Measurements from ENCODE around the gene DENND1A. TPM values are rescaled to one million over a fixed set of nuclear protein-coding genes. Genes with fewer than 3 reads are reported as not detected.
"Not testable (repeated sequence)": the region's sequence is repeated elsewhere in the genome, so short reads cannot be mapped to it uniquely, and the experiment has no call there.

Gene DENND1A
- polyA plus RNA-seq, 6 donors from 2014 or later, result 4.0 to 9.5 (median 5.3) TPM

GRCh38 chr9:123637945-123638634 is 291.8 kb downstream of the DENND1A start:
- Mint-ChIP-seq H3K27me3 (no peaks in the 10 kb centered on the region), H3K27ac (peak overlapping the region; percentile 44 to 91 (median 76)), H3K4me1 (peaks cover 7 to 16% (median 14%) of the 10 kb centered on the region in 3 donors), H3K9me3 (no peaks in the 10 kb centered on the region), H3K36me3 (no peaks in the 10 kb centered on the region), H3K4me3 (peak overlapping the region; percentile 77 to 91 (median 88))
- no peak for DNase-seq
- ATAC-seq (ENCODE audit: low read depth in 2 of 2), result peak; percentile 39 to 41

- H3K9me3 Mint-ChIP-seq, result no peaks in the 10 kb centered on the region
- no peaks in the 10 kb centered on the region for H3K36me3 Mint-ChIP-seq
- H3K27me3 Mint-ChIP-seq, result no peaks in the 10 kb centered on the region
- peak overlapping the region; percentile 77 to 91 (median 88) for H3K4me3 Mint-ChIP-seq
- H3K4me1 Mint-ChIP-seq, result peaks cover 7 to 17% (median 14%) of the 10 kb centered on the region in 3 donors
- H3K27ac Mint-ChIP-seq, result peak overlapping the region; percentile 44 to 91 (median 76)
- no peak for DNase-seq
- peak; percentile 9 to 20 for ATAC-seq (ENCODE audit: low read depth in 2 of 2)
Observed at GRCh38 chr9:123637606-123637944, 292.4 kb downstream of the DENND1A start.

GRCh38 chr9:123636805-123637204 is 293.1 kb downstream of the DENND1A start:
- peaks cover 7 to 19% (median 14%) of the 10 kb centered on the region in 3 donors for H3K4me1 Mint-ChIP-seq
- H3K27me3 Mint-ChIP-seq, DNase-seq: not testable (repeated sequence)

GRCh38 chr9:123631862-123632261 is 298.1 kb downstream of the DENND1A start:
- ATAC-seq (ENCODE audit: low read depth in 2 of 2) (no peak), DNase-seq (no peak)
- no peaks in the 10 kb centered on the region for H3K9me3 Mint-ChIP-seq
- H3K27ac Mint-ChIP-seq, result no peak overlapping the region
- H3K27me3 Mint-ChIP-seq, result no peaks in the 10 kb centered on the region
- peaks cover 11 to 24% of the 10 kb centered on the region in 2 donors for H3K36me3 Mint-ChIP-seq
- peaks cover 0 to 3% (median 0%) of the 10 kb centered on the region in 3 donors for H3K4me1 Mint-ChIP-seq
- no peak overlapping the region for H3K4me3 Mint-ChIP-seq

More at GRCh38 chr9:123636805-123637204, 293.1 kb downstream of the DENND1A start:
- H3K4me3 Mint-ChIP-seq, result peak overlapping the region in 5 of 8 donors; percentile 66 to 89 (median 77)
- H3K27ac Mint-ChIP-seq, result peak overlapping the region in 1 of 6 donors; percentile 57
- H3K36me3 Mint-ChIP-seq; ATAC-seq (ENCODE audit: low read depth in 2 of 2); H3K9me3 Mint-ChIP-seq: not testable (repeated sequence)

- Mint-ChIP-seq H3K36me3 (peaks cover 16 to 24% of the 10 kb centered on the region in 2 donors), H3K4me3 (no peak overlapping the region), H3K27me3 (no peaks in the 10 kb centered on the region), H3K27ac (peak overlapping the region in 1 of 6 donors; percentile 66), H3K4me1 (peaks cover 0 to 3% (median 0%) of the 10 kb centered on the region in 3 donors), H3K9me3 (peaks cover 0 to 2% (median 0%) of the 10 kb centered on the region in 7 donors)
- DNase-seq (no peak), ATAC-seq (ENCODE audit: low read depth in 2 of 2) (no peak)
Observed at GRCh38 chr9:123630233-123630632, 299.7 kb downstream of the DENND1A start.

- Mint-ChIP-seq H3K27ac (no peak overlapping the region), H3K27me3 (no peaks in the 10 kb centered on the region), H3K4me3 (no peak overlapping the region), H3K4me1 (peaks cover 0 to 3% (median 0%) of the 10 kb centered on the region in 3 donors), H3K36me3 (peaks cover 22 to 24% of the 10 kb centered on the region in 2 donors), H3K9me3 (peaks cover 0 to 2% (median 0%) of the 10 kb centered on the region in 7 donors)
- ATAC-seq (ENCODE audit: low read depth in 2 of 2), result no peak
- DNase-seq, result no peak
Observed at GRCh38 chr9:123629531-123629930, 300.4 kb downstream of the DENND1A start.

- no peaks in the 10 kb centered on the region for H3K27me3 Mint-ChIP-seq
- peaks cover 0 to 2% (median 0%) of the 10 kb centered on the region in 7 donors for H3K9me3 Mint-ChIP-seq
- H3K27ac Mint-ChIP-seq, result peak overlapping the region in 1 of 6 donors; percentile 20
- H3K4me1 Mint-ChIP-seq, result no peaks in the 10 kb centered on the region
- DNase-seq (no peak), ATAC-seq (ENCODE audit: low read depth in 2 of 2) (no peak)
- H3K4me3 Mint-ChIP-seq, result no peak overlapping the region
- peaks cover under 1 to 24% of the 10 kb centered on the region in 2 donors for H3K36me3 Mint-ChIP-seq
Observed at GRCh38 chr9:123622711-123623241, 307.1 kb downstream of the DENND1A start.

GRCh38 chr9:123620239-123620638 is 309.7 kb downstream of the DENND1A start:
- H3K9me3 Mint-ChIP-seq, result no peaks in the 10 kb centered on the region
- H3K4me1 Mint-ChIP-seq, result peaks cover 8 to 23% (median 22%) of the 10 kb centered on the region in 3 donors
- peaks cover 0 to 19% of the 10 kb centered on the region in 2 donors for H3K36me3 Mint-ChIP-seq
- no peak overlapping the region for H3K4me3 Mint-ChIP-seq
- no peak overlapping the region for H3K27ac Mint-ChIP-seq
- no peaks in the 10 kb centered on the region for H3K27me3 Mint-ChIP-seq
- DNase-seq, result no peak
- ATAC-seq (ENCODE audit: low read depth in 2 of 2), result no peak

GRCh38 chr9:123617952-123618678 is 311.8 kb downstream of the DENND1A start:
- H3K4me1 Mint-ChIP-seq, result peaks cover 8 to 26% (median 24%) of the 10 kb centered on the region in 3 donors
- H3K4me3 Mint-ChIP-seq, result no peak overlapping the region
- H3K36me3 Mint-ChIP-seq, result peaks cover 0 to 13% of the 10 kb centered on the region in 2 donors
- DNase-seq (no peak), ATAC-seq (ENCODE audit: low read depth in 2 of 2) (no peak)
- no peaks in the 10 kb centered on the region for H3K9me3 Mint-ChIP-seq
- H3K27me3 Mint-ChIP-seq, result no peaks in the 10 kb centered on the region
- H3K27ac Mint-ChIP-seq, result no peak overlapping the region

GRCh38 chr9:123617286-123617685 is 312.6 kb downstream of the DENND1A start:
- Mint-ChIP-seq H3K4me1 (peaks cover 8 to 26% (median 24%) of the 10 kb centered on the region in 3 donors), H3K27me3 (no peaks in the 10 kb centered on the region), H3K4me3 (no peak overlapping the region), H3K27ac (peak overlapping the region in 2 of 6 donors; percentile 9 to 16), H3K9me3 (no peaks in the 10 kb centered on the region), H3K36me3 (peaks cover 0 to 12% of the 10 kb centered on the region in 2 donors)
- ATAC-seq (ENCODE audit: low read depth in 2 of 2) (no peak), DNase-seq (no peak)

- Mint-ChIP-seq H3K9me3 (no peaks in the 10 kb centered on the region), H3K36me3 (peaks cover 0 to 9% of the 10 kb centered on the region in 2 donors)
- ATAC-seq (ENCODE audit: low read depth in 2 of 2), result no peak
Observed at GRCh38 chr9:123616707-123617106, 313.2 kb downstream of the DENND1A start.

GRCh38 chr9:123615381-123615780 is 314.5 kb downstream of the DENND1A start:
- H3K27me3 Mint-ChIP-seq, result no peaks in the 10 kb centered on the region
- ATAC-seq (ENCODE audit: low read depth in 2 of 2), result no peak
- H3K9me3 Mint-ChIP-seq, result no peaks in the 10 kb centered on the region
- peaks cover 0 to 7% of the 10 kb centered on the region in 2 donors for H3K36me3 Mint-ChIP-seq
- DNase-seq, result no peak
- H3K4me1 Mint-ChIP-seq, result peaks cover 12 to 30% (median 26%) of the 10 kb centered on the region in 3 donors
- H3K4me3 Mint-ChIP-seq, result no peak overlapping the region
- H3K27ac Mint-ChIP-seq, result peak overlapping the region in 1 of 6 donors; percentile 10

More at GRCh38 chr9:123616707-123617106, 313.2 kb downstream of the DENND1A start:
- Mint-ChIP-seq H3K4me3 (no peak overlapping the region), H3K4me1 (peaks cover 8 to 26% (median 24%) of the 10 kb centered on the region in 3 donors), H3K27ac (no peak overlapping the region), H3K27me3 (no peaks in the 10 kb centered on the region)
- no peak for DNase-seq

Measured in naive B cell (primary cell).